Parathyroid adenoma (tissue), 2 donors: ENCODE data around the gene LMTK3.

Source experiments
- H2AFZ ChIP-seq: fragments of 300-600 bp; sonication (generic); one replicate; pipeline ENCODE4 v1.7.0; 2017; ENCODE audit warnings: antibody characterized with exemption, mild to moderate bottlenecking
- H3K27ac ChIP-seq: fragments of 300-600 bp; sonication (generic); one replicate; pipeline ENCODE4 v1.7.0; 2017
- H3K27me3 ChIP-seq: fragments of 300-600 bp; sonication (generic); one replicate; pipeline ENCODE4 v1.7.0; 2017; ENCODE audit warnings: low read length; ENCODE audit not compliant: control insufficient read depth, insufficient read depth
- H3K36me3 ChIP-seq: fragments of 300-600 bp; sonication (generic); one replicate; pipeline ENCODE4 v1.7.0; 2017; ENCODE audit warnings: low read length; ENCODE audit not compliant: control insufficient read depth, insufficient read depth
- H3K4me1 ChIP-seq: fragments of 300-600 bp; sonication (generic); one replicate; pipeline ENCODE4 v1.7.0; 2017; ENCODE audit warnings: control low read depth
- H3K4me2 ChIP-seq: fragments of 300-600 bp; sonication (generic); one replicate; pipeline ENCODE4 v1.7.0; 2017; ENCODE audit warnings: low read length
- H3K4me3 ChIP-seq: fragments of 300-600 bp; sonication (generic); one replicate; pipeline ENCODE4 v1.7.0; 2017; ENCODE audit warnings: low read depth, low read length
- H3K79me2 ChIP-seq: fragments of 300-600 bp; sonication (generic); one replicate; pipeline ENCODE4 v1.7.0; 2017; ENCODE audit warnings: control low read depth
- H3K9ac ChIP-seq: fragments of 300-600 bp; sonication (generic); one replicate; pipeline ENCODE4 v1.7.0; 2017; ENCODE audit warnings: mild to moderate bottlenecking
- H3K9me3 ChIP-seq: fragments of 300-600 bp; sonication (generic); one replicate; pipeline ENCODE4 v1.7.0; 2017; ENCODE audit warnings: low read length; ENCODE audit not compliant: control insufficient read depth
- CTCF ChIP-seq: fragments of 300-600 bp; sonication (generic); IDR thresholded peaks from one replicate; pipeline ENCODE4 v1.7.0; 2017; ENCODE audit warnings: antibody characterized with exemption, mild to moderate bottlenecking
- donor health status: primary hyperparathyroidism.

LMTK3 gene

GRCh38 chr19:48455908-48456562, 55.6 kb downstream of the LMTK3 start:
- H3K79me2 ChIP-seq: no peaks in the 10 kb centered on the region
- H3K36me3 ChIP-seq: no peaks in the 10 kb centered on the region
- no peak overlapping the region for H3K4me2 ChIP-seq
- H3K4me1 ChIP-seq: no peaks in the 10 kb centered on the region
- H2AFZ ChIP-seq: no peak overlapping the region
- no peak for TF ChIP-seq CTCF
- no peak overlapping the region for H3K4me3 ChIP-seq
- no peaks in the 10 kb centered on the region for H3K27me3 ChIP-seq
- no peak overlapping the region for H3K27ac ChIP-seq
- no peaks in the 10 kb centered on the region for H3K9me3 ChIP-seq
- H3K9ac ChIP-seq: no peak overlapping the region

GRCh38 chr19:48455171-48455907, 56.3 kb downstream of the LMTK3 start, which contains the start of gene KCNJ14:
Gene KCNJ14 (plus strand): TSS chr19:48455574. CDS start chr19:48461725, 6,151 bp downstream.
- H3K27me3 ChIP-seq: no peaks in the 10 kb centered on the region
- H3K9ac ChIP-seq: no peak within 1 kb of the TSS
- no peaks in the 10 kb centered on the region for H3K4me1 ChIP-seq
- no peak within 1 kb of the TSS for H3K4me2 ChIP-seq
- no peak for TF ChIP-seq CTCF
- no peaks in the 10 kb centered on the region for H3K79me2 ChIP-seq
- H3K4me3 ChIP-seq: no peak within 1 kb of the TSS
- H3K27ac ChIP-seq: no peak within 1 kb of the TSS
- no peaks in the 10 kb centered on the region for H3K9me3 ChIP-seq
- no peaks in the 10 kb centered on the region for H3K36me3 ChIP-seq
- no peak within 1 kb of the TSS for H2AFZ ChIP-seq

DNA sequence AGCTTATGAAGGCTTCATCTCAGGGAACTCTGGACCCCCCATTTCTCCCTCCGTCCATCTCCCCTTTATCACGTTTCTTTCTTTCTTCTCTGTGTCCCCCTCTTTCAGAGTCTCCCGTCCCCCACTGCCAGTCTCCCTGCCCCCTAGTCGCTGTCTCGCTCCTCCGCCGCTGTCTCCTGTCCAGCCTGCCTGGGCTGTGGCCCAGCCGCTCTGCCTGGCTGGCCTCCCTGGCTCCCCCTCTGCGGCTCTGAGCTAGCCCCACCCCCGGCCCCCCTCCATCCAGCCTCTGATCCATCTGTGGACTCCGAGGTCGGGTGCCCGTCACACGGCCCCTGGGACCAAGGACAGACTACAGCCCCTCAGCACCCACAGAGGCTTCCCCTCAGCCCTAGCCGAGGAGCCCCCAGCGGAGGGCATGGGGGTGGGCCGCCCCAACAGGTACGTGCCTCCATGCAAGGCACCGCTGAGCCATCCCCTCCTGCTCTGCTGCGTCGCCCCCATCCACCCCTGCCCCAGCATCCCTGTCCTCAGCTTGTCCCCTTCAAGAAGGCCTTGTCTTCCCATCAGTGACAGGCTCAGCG, 57.4 kb downstream of the LMTK3 start:
- no peak overlapping the region for H3K9ac ChIP-seq
- no peaks in the 10 kb centered on the region for H3K9me3 ChIP-seq
- H3K27ac ChIP-seq: no peak overlapping the region
- no peaks in the 10 kb centered on the region for H3K27me3 ChIP-seq
- no peak overlapping the region for H3K4me2 ChIP-seq
- TF ChIP-seq CTCF: no peak
- no peak overlapping the region for H2AFZ ChIP-seq
- no peak overlapping the region for H3K4me3 ChIP-seq
- no peaks in the 10 kb centered on the region for H3K36me3 ChIP-seq
- no peaks in the 10 kb centered on the region for H3K79me2 ChIP-seq
- no peaks in the 10 kb centered on the region for H3K4me1 ChIP-seq

DNA sequence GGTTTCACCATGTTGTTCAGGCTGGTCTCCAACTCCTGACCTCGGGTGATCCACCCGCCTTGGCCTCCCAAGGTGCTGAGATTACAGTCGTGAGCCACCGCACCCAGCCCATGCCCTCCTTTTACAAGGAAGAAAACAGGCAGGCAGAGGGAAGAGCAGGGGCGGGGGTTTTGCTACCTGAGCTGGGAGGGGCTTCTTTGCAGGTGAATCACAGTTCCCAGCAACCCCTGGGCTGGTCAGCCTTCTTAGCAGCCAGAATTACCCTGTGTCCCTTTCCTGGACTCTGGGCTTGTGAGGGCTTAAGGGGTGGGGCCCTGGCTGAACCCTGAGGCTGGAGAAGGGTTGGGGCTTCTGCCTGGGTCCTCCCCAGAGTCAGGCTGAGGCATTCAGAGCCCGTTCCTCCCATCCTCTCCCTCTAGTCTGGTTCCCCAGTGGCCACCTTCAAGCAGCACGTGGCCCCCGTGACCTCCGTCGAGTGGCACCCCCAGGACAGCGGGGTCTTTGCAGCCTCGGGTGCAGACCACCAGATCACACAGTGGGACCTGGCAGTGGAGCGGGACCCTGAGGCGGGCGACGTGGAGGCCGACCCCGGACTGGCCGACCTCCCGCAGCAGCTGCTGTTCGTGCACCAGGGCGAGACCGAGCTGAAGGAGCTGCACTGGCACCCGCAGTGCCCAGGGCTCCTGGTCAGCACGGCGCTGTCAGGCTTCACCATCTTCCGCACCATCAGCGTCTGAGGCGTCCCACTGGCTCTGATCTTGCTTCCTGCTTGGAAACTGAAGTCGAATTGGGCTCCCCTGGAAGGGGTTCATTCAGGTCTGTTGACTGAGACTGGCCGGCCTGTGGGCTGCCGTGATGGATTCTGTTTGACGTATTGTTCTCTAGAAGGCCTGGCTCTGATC, 59.1 kb downstream of the LMTK3 start:
- no peak overlapping the region for H3K4me2 ChIP-seq
- H3K79me2 ChIP-seq: no peaks in the 10 kb centered on the region
- no peaks in the 10 kb centered on the region for H3K36me3 ChIP-seq
- no peak overlapping the region for H3K9ac ChIP-seq
- H3K4me3 ChIP-seq: no peak overlapping the region
- TF ChIP-seq CTCF: no peak
- no peaks in the 10 kb centered on the region for H3K9me3 ChIP-seq
- no peaks in the 10 kb centered on the region for H3K27me3 ChIP-seq
- H3K4me1 ChIP-seq: no peaks in the 10 kb centered on the region
- H2AFZ ChIP-seq: no peak overlapping the region
- H3K27ac ChIP-seq: no peak overlapping the region
